MCF 10A (cell line): ENCODE results near the gene CFAP77. TPM values are rescaled to one million over a fixed set of nuclear protein-coding genes. Genes with fewer than 3 reads are reported as not detected.

Experiments
- BruUV-seq: library from RNA; stranded (reverse); fragments of 400-500 nt; replicated peaks from 2 replicates; lab custom pipeline; 2021; lab: Mats Ljungman, UMichigan
- CTCF ChIA-PET: fragments of 300-600 bp; sonication (Branson Sonifier 250); formaldehyde crosslinking; extraction: SDS; loops from one replicate; lab custom pipeline; 2021; ENCODE audit warnings: antibody characterized with exemption, inconsistent platforms; lab: Yijun Ruan, JAX
- POLR2A ChIA-PET: fragments of 300-600, 350-650 bp; sonication (Branson Sonifier 250); formaldehyde crosslinking; extraction: SDS; loops from one replicate; lab custom pipeline; 2020; ENCODE audit warnings: antibody characterized with exemption, inconsistent platforms; lab: Yijun Ruan, JAX
- DNase-seq: peaks from one replicate; pipeline ENCODE4 v3.0.0-alpha.2; 2018; ENCODE audit not compliant: unreplicated experiment
- H3K27ac Mint-ChIP-seq: one replicate; pipeline ENCODE4 v1.8.0; 2022; ENCODE audit warnings: mild to moderate bottlenecking, low read depth, mixed read lengths; ENCODE audit not compliant: unreplicated experiment
- H3K27me3 Mint-ChIP-seq: one replicate; pipeline ENCODE4 v1.8.0; 2022; ENCODE audit warnings: mixed read lengths; ENCODE audit not compliant: insufficient read depth, unreplicated experiment
- H3K36me3 Mint-ChIP-seq: one replicate; pipeline ENCODE4 v1.8.0; 2022; ENCODE audit warnings: mild to moderate bottlenecking, moderate library complexity, mixed read lengths; ENCODE audit not compliant: insufficient read depth, unreplicated experiment
- H3K4me1 Mint-ChIP-seq: one replicate; pipeline ENCODE4 v1.8.0; 2022; ENCODE audit warnings: mixed read lengths; ENCODE audit not compliant: insufficient read depth, unreplicated experiment
- H3K4me3 Mint-ChIP-seq: one replicate; pipeline ENCODE4 v1.8.0; 2022; ENCODE audit warnings: mild to moderate bottlenecking, moderate library complexity, mixed read lengths; ENCODE audit not compliant: unreplicated experiment
- H3K9me3 Mint-ChIP-seq: one replicate; pipeline ENCODE4 v1.8.0; 2022; ENCODE audit warnings: mixed read lengths; ENCODE audit not compliant: unreplicated experiment
- intact Hi-C: fragments of 100-400 bp; cut with micrococcal nuclease; formaldehyde crosslinking; loops from 2 replicates; pipeline ENCODE4 v1.14.1; 2022
- total RNA-seq: library from RNA; stranded (reverse); gene quantifications from 2 replicates; pipeline ENCODE4 v1.2.3, GENCODE V29; 2022
- TF ChIP-seq, protein P1 (sequence below): fragments of 200-600 bp; IDR thresholded peaks from one replicate; pipeline ENCODE4 v1.8.0; 2022; ENCODE audit warnings: antibody characterized with exemption, mild to moderate bottlenecking; ENCODE audit not compliant: unreplicated experiment

The CFAP77 gene
- total RNA-seq, 1 experiment from 2014 or later = not detected

DNA sequence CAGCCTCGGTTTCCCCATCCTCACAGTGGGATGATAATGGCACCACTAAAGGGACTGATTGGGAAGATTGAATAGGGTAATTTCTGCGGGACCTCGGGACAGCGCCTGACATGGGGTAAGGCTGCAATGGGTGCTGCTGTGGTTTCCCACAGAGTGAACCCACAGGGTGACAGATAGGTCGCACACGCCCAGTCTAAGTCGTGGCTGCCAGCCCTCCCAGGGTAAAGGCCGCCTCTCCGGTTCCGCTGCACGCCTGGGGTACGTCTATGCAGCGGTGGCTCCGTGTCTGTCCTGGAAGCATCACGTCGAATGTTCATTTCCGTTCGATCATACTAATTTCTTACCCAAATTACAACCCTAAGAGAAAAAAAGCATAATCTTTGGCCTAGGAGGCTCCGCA lies 631 bp downstream of the CFAP77 start:
- BruUV-seq = no TSS peak
- Mint-ChIP-seq H3K4me3 (peak overlapping the region; percentile 46), H3K27me3 (peaks cover 35% of the 10 kb centered on the region), H3K36me3 (no peaks in the 10 kb centered on the region), H3K4me1 (peaks cover 16% of the 10 kb centered on the region), H3K27ac (no peak overlapping the region), H3K9me3 (no peaks in the 10 kb centered on the region)
- no peak for DNase-seq
- intact Hi-C loops = loop anchor here (1.0 to 5.0 kb wide), 4 partner anchors 96 to 562 kb away; no protein-coding TSS in a partner anchor
- TF ChIP-seq, protein P1, sequence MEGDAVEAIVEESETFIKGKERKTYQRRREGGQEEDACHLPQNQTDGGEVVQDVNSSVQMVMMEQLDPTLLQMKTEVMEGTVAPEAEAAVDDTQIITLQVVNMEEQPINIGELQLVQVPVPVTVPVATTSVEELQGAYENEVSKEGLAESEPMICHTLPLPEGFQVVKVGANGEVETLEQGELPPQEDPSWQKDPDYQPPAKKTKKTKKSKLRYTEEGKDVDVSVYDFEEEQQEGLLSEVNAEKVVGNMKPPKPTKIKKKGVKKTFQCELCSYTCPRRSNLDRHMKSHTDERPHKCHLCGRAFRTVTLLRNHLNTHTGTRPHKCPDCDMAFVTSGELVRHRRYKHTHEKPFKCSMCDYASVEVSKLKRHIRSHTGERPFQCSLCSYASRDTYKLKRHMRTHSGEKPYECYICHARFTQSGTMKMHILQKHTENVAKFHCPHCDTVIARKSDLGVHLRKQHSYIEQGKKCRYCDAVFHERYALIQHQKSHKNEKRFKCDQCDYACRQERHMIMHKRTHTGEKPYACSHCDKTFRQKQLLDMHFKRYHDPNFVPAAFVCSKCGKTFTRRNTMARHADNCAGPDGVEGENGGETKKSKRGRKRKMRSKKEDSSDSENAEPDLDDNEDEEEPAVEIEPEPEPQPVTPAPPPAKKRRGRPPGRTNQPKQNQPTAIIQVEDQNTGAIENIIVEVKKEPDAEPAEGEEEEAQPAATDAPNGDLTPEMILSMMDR = no peak
- ChIA-PET CTCF (interaction anchor here (0.6 to 0.7 kb wide), 2 partner anchors 613 to 713 kb away, joined by 4 read pairs; no protein-coding TSS in a partner anchor), POLR2A (interaction anchor here (0.6 kb wide), 1 partner anchor 1159 kb away, joined by 6 read pairs; no protein-coding TSS in a partner anchor)

GRCh38 chr9:132411091-132411508 lies 1.1 kb downstream of the CFAP77 start:
- intact Hi-C loops = loop anchor here (1.0 to 5.0 kb wide), 4 partner anchors 96 to 561 kb away; no protein-coding TSS in a partner anchor
- BruUV-seq = no TSS peak
- H3K36me3 Mint-ChIP-seq = no peaks in the 10 kb centered on the region
- H3K27ac Mint-ChIP-seq = no peak overlapping the region
- H3K27me3 Mint-ChIP-seq = peaks cover 37% of the 10 kb centered on the region
- TF ChIP-seq, protein P1 = peak; percentile 77
- H3K9me3 Mint-ChIP-seq = no peaks in the 10 kb centered on the region
- DNase-seq = peak; percentile 64
- H3K4me1 Mint-ChIP-seq = peaks cover 12% of the 10 kb centered on the region
- CTCF ChIA-PET = interaction anchor here (0.7 kb wide), 1 partner anchor 612 kb away, joined by 4 read pairs; no protein-coding TSS in a partner anchor
- POLR2A ChIA-PET = interaction anchor here (0.6 kb wide), 1 partner anchor 1160 kb away, joined by 6 read pairs; no protein-coding TSS in a partner anchor
- peak overlapping the region; percentile 46 for H3K4me3 Mint-ChIP-seq

- TF ChIP-seq, protein P1 = peak; percentile 18
- no peak overlapping the region for H3K27ac Mint-ChIP-seq
- BruUV-seq = no TSS peak
- DNase-seq = peak; percentile 18
- no peaks in the 10 kb centered on the region for H3K36me3 Mint-ChIP-seq
- ChIA-PET CTCF (interaction anchor here (0.6 to 1.4 kb wide), 10 partner anchors 12 to 812 kb away, joined by 3 to 12 read pairs (median 3); no protein-coding TSS in a partner anchor), POLR2A (interaction anchor here (0.6 kb wide), 1 partner anchor 375 kb away, joined by 3 read pairs; no protein-coding TSS in a partner anchor)
- H3K27me3 Mint-ChIP-seq = peaks cover 43% of the 10 kb centered on the region
- no peak overlapping the region for H3K4me3 Mint-ChIP-seq
- no peaks in the 10 kb centered on the region for H3K9me3 Mint-ChIP-seq
- H3K4me1 Mint-ChIP-seq = peaks cover 6% of the 10 kb centered on the region
- intact Hi-C loops = loop anchor here (5.0 kb wide), 1 partner anchor 560 kb away; no protein-coding TSS in a partner anchor
Measured at GRCh38 chr9:132412089-132412488, 2.1 kb downstream of the CFAP77 start.

GRCh38 chr9:132413926-132414325 lies 3.9 kb downstream of the CFAP77 start:
- no peak overlapping the region for H3K27ac Mint-ChIP-seq
- ChIA-PET POLR2A (no interaction called here), CTCF (interaction anchor here (0.6 to 1.0 kb wide), 3 partner anchors 53 to 203 kb away, joined by 3 to 5 read pairs (median 3); no protein-coding TSS in a partner anchor)
- no TSS peak for BruUV-seq
- H3K36me3 Mint-ChIP-seq = no peaks in the 10 kb centered on the region
- TF ChIP-seq, protein P1 = no peak
- DNase-seq = no peak
- no peak overlapping the region for H3K4me3 Mint-ChIP-seq
- peaks cover 5% of the 10 kb centered on the region for H3K4me1 Mint-ChIP-seq
- intact Hi-C loops = loop anchor here (5.0 kb wide), 1 partner anchor 558 kb away; no protein-coding TSS in a partner anchor
- H3K27me3 Mint-ChIP-seq = peaks cover 61% of the 10 kb centered on the region
- H3K9me3 Mint-ChIP-seq = no peaks in the 10 kb centered on the region
